Fibroblast of skin of left biceps (primary cell): Measurements from ENCODE around the gene CACNA2D3.

Experiments used
- DNase-seq, 2 experiments: peaks; one replicate each; pipeline ENCODE4 v3.0.0-alpha.2; 2013; ENCODE audit warnings: low read depth in 2 of 2

Gene CACNA2D3

DNA sequence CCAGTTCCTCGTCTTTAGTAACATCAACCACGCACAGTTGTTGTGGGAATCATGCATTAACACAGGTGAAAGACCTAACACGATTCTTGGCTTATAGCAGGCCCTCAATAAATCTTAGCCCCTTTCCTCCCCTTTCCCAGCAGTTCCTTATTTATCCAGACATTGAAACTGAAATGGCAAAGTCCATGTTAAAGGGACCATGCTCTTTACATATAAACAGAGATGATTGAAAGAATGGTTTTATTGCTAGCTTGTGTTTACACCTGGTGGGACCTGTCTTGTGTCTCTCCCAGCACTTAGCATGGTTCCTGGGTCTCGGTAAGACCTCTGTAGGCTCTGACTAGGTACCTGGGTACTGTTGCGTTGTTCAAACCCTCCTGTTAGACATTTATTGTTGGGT lies 553.7 kb downstream of the CACNA2D3 start:
- no peak for DNase-seq

DNA sequence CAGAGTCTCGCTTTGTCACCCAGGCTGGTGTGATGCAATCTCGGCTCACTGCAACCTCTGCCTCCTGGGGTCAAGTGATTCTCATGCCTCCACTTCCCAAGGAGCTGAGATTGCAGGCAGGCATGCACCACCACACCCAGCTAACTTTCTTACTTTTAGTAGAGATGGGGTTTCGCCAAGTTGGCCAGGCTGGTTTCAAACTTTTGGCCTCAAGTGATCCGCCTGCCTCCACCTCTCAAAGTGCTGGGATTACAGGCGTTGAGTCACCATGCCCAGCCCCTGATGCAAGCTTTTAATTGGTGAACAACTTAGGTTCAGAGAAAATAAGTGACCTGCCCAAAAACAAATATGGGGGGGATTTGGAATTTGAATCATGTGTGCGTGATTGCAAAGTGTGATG lies 559.4 kb downstream of the CACNA2D3 start:
- DNase-seq, result no peak

DNA sequence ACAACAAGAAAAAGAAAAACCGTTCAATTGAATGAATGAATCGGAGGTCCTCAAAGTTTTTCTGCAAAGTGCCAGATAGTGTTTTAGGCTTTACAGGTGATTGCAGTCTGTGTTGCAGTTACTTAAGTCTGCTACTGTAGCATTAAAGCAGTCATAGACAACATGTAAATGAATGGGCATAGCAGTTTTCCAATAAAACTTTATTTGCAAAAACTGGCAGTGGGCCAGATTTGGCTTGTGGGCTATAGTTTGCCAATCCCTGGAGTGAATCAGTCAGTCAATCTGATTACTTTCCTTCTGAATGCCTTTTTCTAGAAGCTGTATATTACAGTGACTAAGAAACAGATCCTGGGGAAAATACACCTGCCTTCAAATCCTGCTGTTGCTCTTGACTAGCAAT lies 562.9 kb downstream of the CACNA2D3 start:
- no peak for DNase-seq

DNA sequence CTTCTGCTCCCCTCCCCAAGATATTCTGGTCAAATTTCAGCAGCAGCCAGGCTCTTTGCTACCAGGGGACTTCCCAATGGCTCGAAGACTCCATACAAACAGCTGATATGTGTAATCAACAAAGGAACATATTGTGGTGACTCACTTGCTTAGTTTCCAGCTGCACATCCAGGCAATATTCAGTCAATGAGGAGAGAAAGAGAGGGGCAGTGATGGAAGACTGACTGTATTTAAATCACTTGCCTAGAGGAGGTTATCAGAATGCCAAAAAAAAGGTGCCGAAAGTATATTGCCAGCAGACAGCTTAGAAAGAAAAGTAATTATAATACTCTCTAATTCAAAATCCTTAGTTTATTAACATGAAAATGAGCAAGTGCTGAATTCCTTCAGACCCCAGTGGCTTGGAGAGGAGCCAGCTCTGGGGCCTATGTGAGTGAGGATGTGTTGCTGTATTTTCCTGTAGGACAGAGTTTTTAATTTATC lies 569.0 kb downstream of the CACNA2D3 start:
- peak; percentile 11 to 14 for DNase-seq

DNA sequence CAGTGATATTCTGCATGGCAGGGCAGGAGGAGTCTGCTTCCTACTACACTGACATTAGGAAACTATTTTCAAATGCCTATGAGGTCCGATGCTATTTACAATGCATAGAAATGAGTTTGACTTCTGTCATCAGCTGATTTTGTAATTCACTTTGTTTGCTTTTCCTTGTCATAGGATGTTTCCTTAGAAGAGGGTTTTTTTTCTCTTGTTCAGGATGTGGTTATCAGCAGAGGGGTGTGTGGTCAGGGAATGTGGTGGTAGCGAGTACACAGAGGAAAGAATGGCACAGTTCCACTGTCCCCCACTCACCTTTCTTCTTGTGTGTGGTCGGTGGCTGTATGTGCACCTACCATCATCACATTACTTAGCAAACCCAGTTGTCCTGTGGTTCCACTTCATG lies 574.0 kb downstream of the CACNA2D3 start:
- DNase-seq, result no peak

DNA sequence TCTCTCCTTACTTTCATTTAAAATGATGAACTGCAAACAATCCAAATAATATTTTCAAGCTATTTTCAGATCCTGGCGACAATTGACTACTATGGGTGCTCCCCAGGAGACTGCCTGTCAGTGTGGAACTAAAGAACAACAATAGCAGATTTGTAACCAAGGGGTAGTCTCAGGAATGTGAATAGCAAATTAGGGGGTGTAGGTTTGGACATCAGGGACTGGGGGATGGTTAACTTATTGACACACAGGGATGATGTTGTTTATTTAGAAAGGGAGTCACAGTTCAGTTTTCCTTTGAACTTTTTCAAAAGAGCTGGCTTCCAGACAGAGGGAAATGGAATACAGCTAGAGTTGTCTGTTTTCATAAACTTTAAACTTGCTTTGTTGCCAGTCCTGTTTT lies 575.7 kb downstream of the CACNA2D3 start:
- no peak for DNase-seq

DNA sequence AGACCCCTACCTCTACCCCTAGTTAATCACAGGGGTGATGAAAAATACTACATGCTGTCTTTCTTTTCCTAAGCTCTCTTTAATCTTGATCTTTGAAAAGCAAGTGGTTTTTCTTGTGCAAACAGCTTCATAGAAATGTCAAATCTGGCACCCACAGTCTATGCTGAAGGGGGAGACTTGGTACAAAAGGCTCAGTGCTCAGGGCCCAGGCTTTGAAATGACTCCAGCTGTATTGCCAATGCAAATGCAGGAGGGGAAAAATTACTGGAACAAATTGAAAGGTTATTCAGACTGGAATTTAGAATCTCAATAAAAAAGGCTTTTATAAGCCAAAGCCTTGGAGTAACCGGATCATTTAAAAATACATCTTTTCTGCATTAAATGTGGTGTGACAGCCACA lies 581.6 kb downstream of the CACNA2D3 start:
- no peak for DNase-seq

DNA sequence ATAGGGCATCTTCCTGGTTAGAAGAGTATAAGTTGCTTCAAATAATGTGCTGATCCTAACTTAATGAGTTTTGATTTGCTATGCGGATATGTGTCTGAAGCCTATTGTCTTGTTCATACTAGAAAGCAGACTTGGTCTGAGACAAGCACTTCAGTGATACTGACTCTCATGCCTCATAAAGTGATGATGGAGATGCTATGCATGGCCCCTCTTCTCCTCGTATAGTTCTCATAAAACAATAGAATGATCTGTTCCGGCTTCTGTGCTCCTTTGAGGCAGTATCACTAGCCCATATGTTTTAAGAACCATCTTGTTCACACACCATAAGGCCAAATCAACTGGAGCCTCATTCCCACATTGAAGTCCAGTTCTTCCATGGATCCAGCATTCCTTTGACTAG lies 583.4 kb downstream of the CACNA2D3 start:
- DNase-seq, result no peak

DNA sequence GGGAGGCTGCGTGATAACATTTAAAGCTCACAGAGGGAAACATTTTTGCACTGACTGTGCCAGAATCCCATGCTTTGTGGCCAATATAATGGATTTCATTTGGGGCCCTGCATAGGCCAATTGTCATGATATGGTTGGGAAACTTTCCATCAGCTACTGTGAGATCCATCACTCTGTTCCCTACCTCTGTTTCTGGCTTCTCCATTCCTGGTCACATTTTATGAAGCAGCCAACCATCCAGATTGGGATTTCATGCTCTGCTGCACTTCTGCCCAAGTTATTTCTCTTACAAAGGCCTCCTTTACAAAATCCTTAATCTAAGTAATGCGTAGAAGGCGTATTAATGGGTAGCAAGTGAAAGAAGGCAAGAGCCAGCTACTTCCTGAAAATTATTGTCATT lies 584.4 kb downstream of the CACNA2D3 start:
- no peak for DNase-seq

DNA sequence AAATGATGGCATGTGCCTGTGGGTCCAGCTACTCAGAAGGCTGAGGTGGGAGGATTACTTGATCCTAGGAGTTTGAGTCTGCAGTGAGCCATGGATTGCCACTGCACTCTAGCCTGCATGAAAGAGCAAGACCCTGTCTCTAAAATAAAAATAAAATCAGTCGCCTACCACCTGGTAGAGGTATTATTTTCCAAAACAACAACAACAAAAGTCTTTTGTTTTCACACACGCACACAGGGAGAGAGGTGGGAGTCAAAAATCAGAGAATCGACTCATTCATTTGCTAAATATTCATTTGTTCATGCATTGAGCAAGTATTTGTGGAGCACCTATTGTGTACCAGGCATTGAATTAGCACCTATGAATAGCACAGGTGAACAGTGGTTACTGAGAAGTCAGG lies 587.4 kb downstream of the CACNA2D3 start:
- no peak for DNase-seq

DNA sequence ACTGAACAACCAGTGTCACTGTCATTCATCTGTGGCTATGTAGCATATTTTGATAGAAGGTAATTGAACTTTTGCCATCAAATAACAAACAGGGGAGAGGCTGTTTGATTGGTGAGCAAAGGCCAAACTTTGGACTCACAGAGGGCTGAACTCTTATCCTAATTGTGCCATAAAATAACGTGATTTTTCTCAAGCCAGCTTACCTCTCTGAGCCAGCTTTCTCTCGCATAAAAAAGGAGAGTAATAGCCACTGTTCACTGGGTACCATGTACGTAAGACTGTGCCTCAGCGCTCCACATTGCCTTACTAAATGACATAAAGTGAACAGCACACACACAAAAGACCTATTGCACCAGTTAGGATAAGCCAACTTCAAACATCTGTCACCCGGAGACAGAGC lies 588.6 kb downstream of the CACNA2D3 start:
- no peak for DNase-seq

DNA sequence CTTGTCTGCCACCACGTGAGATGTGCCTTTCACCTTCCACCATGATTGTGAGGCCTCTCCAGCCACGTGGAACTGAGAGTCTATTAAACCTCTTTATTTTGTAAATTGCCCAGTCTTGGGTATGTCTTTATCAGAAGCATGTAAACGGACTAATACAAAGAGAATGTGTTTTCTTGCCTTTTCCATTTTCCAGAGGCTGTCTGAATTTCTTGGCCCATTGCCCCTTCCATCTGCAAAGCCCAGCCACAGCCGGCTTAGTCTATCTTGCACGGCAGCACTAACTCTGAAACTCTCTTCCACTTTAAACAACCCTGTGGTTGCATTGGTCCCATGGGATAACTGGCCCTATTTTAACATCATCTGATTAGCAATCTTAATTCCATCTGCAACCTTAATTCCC lies 590.2 kb downstream of the CACNA2D3 start:
- no peak for DNase-seq

DNA sequence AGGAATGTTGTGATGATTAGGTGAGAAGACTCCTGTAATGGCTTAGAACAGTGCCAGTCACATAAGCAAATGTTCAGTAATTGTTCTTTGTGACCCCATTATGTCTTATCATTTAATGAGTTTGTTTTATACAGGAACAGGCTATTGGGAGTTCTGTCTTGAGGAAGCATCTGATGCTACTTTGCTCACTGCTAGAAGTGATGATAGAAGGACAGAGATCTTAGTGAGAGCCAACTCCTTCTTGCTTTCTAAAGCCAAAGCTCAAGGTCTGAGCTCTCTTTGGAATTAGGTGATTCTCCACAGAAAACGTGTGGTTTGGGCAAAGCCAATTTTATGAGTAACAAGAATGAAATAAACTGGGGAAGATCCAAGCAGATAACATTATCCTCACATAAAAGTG lies 590.7 kb downstream of the CACNA2D3 start:
- DNase-seq, result no peak

DNA sequence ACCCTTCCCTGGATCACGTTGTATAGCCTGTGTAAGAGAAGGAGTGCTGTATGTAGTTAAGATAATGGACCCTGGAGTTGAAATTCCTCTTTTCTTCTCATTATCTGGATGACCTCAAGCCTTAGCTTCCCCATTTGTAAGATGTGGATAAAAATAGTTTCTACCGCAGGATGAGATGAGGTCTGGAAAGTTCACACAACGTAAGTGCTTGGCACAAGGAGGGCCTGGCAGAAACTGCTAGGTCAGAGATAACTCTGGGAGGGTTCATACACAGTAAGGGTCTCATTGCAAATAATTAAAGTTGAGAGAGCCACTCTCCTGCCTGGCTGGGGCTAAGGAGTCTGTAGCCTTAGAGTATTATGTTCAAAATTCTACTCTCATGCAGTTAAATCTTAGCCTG lies 591.1 kb downstream of the CACNA2D3 start:
- DNase-seq, result no peak

DNA sequence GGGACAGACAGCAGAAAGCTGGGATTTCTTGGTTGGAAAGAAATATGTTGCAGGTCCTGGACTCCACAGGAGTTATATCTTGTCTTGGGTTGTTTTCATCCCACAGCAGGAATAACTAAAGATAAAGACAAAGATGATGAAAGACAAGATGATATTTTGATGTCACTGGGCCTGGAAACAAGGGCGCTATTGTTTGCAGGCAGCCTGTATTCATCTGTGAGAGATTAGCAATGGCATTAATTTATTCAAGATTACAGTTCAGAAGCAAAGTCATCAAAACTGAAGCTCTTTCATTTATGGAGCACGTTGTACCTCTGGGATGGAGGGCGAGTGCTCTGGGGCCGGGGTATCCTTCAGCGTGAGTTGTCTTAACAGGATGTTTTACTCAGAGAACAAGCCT lies 591.7 kb downstream of the CACNA2D3 start:
- no peak for DNase-seq

DNA sequence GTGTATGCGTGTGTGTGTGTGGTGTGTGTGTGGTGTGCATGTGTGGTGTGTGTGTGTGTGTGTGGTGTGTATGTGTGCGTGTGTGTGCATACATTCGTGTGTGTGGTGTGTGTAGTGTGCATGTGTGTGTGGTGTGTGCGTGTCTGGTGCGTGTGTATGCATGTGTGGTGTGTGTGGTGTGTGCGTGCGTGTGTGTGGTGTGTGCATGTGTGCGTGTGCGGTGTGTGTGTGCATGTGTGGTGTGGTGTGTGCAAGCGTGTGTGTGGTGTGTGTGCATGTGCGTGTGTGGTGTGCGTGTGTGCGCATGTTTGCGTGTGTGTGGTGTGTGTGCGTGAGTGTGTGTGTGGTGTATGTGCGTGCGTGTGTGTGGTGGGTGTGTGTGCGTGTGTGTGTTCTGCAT lies 595.2 kb downstream of the CACNA2D3 start:
- DNase-seq, result no peak

DNA sequence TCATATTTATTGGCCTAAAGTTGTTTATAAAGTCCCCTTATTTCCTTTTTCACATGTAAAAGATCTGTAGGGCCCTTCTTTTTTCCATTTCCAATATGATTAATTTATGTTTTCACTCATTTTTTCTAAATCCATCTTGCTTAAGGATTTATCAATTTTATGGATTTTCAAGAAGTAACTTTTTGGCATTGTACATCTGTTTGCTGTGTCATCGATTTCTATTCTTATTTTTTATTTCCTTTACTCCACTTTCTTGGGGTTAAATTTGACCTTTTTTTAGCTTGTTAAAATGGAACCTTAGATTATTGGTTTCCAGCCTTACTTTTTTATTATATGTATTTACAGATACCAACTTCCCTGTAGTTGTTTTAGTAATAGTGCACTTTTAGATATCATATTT lies 597.6 kb downstream of the CACNA2D3 start:
- DNase-seq, result no peak

DNA sequence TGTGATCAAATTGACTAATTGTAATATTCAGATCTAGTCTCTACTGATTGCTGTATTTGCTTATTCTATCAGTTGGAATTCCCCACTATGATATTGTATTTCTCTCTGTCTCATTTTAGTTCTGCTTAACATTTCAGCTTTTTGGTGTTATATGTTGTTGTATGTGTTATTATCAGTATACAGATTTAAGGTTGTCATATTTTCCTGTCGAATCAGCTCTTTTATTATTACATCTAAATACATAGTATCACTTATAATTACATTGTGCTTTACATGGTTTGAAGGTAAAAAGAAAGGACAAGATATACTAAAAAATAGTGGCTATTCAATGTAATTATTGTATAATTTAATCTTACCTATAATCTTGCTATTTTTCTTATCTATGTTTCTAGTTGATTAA lies 598.3 kb downstream of the CACNA2D3 start:
- no peak for DNase-seq

DNA sequence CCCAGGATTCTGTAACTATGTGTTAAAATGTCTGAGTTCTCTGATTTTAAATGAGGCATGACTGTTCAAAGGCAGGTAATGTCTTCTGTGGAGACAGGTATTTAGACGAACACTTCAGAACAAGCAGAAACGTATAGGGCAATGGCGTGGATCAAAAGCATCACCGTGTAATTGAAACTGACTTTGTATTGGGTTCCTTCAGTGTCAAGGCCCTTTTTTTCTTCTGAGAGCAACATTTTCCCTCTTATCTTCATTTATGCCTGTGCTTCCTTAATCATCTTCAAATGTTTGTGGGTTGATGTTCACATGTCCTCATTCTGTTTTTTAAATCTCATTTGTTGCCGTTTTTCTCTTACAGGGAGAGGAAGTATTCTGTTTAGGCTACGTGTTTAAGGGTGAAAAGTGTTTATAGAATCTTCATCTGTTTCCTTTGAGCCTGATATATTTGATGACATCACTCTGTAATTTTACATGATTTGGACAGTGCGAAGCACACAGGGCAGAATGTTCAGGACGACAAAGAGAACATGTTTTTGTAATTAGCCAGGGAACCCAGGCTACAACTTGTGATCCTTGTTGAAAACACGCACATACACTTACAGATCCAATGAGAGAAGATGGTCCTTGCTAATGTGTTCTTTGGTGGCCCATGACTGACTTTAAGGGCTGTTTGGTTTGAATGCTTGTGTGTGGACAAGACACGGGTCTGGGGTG lies 609.5 kb downstream of the CACNA2D3 start:
- no peak for DNase-seq

DNA sequence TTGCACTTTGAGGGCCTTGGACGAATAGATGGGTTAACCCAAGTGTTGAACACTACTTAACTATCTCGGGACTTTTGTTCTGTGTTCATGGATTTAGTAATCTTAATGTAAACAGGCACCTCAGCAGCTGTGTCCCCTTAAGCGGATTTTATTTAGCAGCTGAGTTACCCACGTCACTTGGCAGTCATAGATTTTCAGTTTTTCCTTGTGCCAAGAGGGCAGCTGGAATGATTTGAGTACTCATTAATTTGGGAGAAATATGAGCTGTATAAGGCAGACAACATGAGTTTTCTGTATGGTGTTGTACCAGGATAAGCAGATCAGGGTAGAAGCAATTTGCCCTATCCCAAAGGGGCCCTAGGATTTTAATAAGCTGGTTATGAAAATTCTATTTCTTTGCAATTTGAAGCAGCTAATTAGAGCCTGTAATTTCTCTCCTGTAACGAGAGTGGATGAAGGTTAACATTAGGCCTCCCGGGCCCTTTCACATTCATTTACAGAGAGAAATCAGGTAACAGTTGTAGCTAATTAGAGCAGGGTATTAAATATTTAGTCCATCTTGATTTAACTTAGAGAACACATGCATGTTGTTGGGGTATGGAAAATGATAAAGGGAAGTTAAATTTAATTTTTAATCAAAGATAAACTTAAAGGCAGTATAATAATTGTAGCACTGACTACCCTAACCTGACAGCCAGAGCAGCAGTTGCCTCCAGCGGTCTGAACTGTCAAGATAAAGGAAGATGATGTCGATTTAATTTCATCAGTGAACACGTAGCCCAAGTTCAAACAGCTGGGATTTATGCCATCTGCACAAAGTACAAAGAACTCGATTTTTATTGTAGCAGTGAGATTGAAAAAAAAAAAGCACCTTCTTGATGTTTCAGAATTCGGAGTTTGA lies 611.0 kb downstream of the CACNA2D3 start:
- DNase-seq, result no peak

DNA sequence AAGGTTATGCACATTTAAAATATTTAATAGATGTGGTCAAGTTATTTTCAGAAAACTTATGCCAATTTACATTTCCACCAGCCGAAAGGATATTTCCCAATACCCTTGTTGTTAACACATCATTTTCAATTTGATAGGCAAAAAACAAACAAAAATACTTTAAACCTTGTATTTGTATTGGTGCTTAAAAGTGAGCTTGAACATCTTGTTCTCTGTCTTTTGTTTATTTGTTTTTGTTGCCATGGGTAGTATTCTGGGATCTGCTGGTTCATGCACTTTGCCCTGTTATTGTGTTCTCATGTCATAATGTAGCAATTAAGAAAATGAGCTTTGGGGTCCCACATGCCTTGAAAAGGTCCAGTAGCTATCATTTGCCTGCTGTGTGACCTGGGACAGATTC lies 614.1 kb downstream of the CACNA2D3 start:
- no peak for DNase-seq

DNA sequence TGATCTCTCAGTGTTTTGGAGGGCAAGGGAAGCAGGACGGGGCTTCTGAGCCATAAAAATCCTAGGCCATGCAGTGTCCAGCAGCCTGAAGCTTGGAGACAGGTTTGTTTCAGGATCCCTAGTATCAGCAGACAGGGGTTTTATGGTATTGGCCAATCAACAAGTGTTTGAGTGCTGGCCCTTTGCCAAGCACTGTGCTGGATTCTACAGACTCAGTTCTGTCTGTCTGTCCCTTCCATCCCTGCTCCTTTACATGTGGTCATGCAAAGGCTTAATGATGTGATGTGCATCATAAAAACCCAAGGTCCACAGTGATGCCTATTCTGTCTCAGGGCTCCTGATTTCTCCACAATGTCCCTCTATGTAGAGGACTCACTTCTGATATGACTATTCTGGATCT lies 621.4 kb downstream of the CACNA2D3 start:
- no peak for DNase-seq

DNA sequence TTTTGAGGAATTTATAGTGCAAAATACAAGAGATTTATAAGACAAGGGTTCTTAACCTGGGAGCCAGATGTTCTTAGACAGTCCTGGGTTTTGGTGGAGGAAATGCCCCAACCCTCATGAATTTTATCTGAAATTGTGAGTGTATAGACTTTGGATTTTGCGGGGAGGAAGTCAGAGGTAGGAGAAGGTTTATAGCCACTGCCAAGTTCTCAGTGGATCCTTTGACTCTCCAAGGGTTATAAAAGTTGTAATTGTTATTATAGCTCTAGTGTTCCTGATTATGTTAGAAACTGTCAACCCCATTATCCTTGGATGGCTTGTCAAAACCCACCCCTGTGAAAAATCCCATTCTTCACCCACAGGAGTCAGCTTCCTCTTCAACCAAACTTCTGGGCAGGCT lies 621.9 kb downstream of the CACNA2D3 start:
- DNase-seq, result no peak
